Amniotic stem cell (primary cell): Measurements from ENCODE around the gene IL32.

Source experiments
- DNase-seq: peaks from one replicate; lab custom pipeline; 2025; lab: John Stamatoyannopoulos, UW

Gene IL32

DNA sequence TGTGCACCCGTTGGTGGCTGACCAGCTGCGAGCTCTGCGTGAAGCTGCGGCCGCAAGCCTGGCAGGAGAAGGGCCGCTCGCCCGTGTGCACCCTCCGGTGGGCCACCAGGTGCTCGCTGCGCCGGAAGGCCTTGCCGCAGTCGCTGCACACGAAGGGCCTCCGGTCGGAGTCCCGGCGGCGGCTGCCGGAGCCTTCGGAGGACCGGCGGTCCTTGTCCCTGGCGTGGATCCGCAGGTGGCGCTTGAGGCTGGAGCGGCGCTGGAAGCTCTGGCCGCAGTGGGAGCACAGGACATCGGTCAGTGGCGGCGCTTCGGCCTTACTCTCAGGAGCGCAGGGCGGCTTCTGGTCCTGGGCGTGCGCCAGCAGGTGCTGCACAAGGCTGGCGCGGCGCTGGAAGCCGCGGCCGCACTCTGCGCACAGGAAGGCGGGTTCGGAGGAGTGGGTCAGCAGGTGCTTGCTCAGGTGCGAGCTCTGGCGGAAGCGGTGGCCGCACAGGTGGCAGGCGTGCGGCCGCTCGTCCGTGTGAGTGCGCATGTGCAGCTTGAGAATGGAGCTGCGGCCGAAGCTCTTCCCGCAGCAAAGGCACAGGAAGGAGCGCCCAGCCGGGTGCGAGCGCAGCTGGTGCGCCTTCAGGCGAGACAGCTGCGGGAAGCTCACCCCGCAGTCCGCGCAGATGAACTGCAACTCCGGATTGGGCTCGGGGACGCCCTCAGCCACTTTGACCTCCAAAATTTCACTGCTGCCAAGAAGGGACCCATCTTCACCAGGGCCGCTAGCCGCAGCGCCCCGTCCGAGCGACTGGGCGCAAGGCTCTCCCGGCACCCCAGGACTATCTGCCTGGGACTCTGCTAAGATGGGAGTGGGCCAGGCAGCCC is 24.5 kb downstream of the IL32 start:
- no peak for DNase-seq

DNA sequence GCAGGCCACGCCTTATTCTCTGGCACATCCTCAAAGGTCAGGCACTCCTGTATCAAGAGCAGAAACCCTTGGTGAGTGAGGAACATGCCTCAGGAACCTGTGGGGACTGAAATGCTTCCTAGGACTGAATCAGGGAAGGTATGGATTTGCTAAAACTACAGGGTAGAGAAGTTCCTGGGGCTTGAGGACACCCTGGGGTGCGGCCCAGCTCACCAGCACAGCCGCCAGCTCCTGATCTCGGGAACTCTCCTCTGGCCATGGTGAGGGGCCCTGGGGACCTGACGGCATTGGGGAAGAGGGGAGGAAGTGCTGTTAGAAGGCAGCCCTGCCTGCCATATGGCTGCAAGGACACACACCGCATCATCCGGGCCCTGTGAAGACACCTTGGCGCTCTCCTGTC is 26.1 kb downstream of the IL32 start:
- no peak for DNase-seq

DNA sequence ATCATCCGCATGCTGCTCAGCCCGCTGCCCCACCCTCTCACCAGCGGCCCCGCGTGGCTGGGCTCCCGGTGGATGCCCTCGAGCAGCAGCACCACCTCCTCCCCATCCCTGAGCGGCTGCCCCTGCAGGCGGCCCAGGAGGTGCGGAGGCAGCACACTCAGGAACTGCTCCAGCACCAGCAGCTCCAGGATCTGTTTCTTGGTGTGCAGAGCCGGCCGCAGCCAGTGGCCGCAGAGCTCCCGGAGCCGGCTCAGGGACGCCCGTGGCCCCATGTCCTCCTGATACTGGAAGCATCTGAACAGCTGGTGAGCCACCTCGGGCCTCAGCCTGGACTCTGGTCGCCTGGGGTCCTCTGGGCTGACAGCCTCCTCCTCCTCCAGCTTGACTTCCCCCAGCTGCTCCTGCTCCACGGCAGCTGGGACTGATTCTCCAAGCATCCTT is 27.1 kb downstream of the IL32 start:
- no peak for DNase-seq

DNA sequence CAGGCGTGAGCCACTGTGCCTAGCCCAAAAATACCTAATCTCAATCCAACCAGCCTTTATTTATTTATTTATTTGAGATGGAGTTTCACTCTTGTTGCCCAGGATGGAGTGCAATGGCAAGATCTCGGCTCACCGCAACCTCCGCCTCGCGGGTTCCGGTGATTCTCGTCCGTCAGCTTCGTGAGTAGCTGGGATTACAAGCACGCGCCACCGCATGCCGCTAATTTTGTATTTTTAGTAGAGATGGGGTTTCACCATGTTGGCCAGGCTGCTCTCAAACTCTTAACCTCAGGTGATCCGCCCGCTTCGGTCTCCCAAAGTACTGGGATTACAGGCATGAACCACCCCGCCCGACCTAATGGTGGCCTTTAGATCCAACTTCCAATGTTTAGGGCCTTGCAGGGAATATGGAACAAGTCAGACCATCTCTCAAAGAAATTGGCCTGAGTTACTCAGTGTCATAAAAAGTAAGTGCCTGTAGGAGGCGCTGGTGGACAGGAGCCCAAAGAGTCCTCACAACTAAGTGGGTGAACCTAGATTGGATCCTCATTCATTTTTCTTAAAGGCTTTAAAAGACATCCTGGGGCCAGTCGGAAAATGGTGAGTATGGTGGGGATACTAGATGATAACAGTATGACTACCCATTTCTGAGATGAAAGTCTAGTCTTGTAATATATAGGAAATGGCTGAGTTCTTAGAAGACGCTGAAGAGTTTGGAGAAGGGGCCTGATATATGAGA is 29.0 kb downstream of the IL32 start:
- no peak for DNase-seq

- DNase-seq = no peak
Observed at GRCh38 chr16:3095869-3096268, 30.4 kb downstream of the IL32 start.

DNA sequence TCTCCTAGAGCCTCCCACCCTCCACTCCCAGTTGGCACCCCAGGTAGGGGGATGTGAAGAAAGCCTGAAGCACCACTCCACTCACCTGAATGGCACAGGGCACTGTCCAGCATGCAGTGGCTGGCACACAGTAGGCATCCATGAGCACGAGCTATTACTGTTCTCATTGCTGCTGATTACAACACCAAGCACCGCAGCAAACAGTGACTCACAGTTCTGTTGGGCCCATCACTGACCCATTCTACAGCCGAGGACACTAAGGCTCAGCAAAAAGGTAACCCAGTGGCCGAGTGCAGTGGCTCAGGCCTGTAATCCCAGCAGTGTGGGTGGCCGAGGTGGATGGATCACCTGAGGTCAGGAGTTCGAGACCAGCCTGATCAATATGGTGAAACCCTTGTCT is 30.9 kb downstream of the IL32 start:
- no peak for DNase-seq

DNA sequence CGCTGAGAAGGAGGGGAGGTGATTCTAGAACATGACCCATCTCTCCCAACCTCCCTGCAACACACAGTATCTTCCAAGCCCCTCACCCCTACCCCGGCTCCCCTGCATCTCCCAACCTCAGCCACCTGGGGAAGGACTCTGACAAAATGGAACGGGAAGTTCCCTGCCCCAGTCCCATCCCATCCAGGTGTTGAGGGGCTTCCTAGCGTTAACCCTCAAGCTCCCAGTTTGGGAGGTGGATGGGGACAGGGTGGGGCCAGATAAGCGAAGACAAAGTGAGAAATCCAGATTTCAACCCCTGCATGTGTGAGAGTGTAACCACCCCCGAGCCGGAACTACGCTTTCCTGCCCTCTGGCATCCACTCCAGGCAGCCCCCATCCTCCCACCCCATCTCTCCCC is 31.8 kb downstream of the IL32 start:
- no peak for DNase-seq

- DNase-seq = no peak
Observed at GRCh38 chr16:3098459-3099394, 33.3 kb downstream of the IL32 start, which contains the start of gene ZSCAN10. ZSCAN10 (minus strand) TSS chr16:3099294; CDS start chr16:3092937, 6,357 bp downstream.

DNA sequence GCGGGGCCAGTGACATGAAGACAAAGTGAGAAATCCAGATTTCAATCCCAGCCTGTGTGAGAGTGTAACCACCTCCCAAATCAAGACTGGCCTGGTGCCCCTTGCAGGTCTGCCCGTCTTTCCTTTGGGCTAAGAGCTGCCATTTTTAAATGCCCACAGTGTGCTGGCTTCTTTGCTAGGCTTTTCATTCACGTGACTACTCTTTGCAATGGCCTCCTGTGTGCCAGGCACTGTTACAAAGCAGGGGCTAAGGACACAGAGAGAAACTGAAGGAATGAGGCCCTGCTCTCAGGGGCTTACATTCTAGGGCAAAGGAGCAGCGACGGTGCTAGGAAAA is 33.9 kb downstream of the IL32 start:
- no peak for DNase-seq

GRCh38 chr16:3099732-3100499 is 34.5 kb downstream of the IL32 start:
- DNase-seq = peak; percentile 59

DNA sequence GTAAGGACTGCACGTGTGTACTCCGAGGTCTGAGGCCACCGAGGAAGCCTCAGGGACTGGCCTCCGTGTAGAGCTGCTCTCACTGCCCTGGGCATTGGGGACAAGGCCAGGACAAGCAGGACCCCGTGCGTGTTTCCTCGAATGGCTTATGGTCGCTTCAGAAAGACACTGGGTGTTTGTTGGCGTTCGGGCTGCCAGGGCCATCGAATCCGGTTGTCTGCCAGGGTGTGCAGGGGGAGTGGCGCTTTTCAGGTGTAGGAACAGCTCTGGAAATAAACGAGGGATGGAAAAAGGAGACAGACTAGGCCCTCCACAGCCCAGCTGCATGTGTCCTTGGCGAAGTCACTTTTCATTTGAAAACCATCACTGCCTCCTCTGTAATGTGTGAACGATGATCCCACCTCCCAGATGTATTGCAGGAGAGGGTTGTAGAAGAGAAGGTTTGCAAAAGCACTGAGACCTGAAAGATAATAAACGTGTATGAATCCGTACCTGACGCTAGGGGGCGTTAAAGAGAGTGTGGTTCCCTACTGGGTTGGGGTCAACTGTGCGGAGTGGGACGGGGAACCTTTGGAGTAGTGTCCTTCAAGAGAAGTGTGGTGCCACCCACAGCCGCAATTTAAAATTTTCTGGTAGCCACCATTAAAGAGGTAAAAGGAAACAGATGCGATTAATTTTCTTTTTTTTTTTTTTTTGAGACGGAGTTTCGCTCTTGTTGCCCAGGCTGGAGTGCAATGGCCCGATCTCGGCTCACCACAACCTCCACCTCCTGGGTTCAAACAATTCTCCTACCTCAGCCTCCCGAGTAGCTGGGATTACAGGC is 35.8 kb downstream of the IL32 start:
- DNase-seq = no peak

GRCh38 chr16:3101841-3102470 is 36.5 kb downstream of the IL32 start:
- no peak for DNase-seq

DNA sequence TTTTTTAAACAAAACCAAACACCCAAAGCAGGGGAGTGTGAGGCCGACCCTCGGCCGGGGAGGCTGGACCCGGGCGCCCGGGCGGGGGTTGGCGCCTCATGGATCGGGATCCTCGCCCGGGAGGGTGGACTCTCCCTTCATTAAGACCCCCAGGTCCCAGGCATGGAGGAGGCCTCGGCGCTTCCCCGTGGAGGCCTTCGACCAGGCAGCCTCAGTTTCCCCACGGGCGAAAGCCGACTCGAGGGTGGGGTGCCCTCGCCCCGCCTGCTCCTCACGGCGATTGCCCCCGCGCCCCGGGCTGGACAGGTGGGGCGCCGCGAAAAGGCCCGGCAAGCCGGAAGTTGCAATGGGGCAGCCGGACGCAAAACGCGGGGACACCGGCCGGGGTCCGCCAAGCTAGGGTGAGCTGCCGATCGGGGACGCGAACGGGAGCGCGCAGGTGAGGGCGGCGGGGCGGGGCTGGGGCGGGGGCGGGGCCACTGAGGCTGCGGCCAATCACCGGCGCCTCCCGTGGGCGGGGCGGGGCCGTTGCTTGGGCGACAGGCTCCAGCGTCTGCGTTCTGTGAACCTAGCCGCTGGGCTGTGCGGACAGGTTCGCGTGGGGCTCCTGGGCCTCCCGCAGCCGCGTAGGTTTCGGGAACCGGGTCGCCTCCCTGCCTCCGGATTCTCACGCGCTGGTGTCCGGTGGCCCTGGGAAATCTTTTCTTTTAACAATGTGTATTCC is 40.9 kb downstream of the IL32 start:
- peak; percentile 71 for DNase-seq

DNA sequence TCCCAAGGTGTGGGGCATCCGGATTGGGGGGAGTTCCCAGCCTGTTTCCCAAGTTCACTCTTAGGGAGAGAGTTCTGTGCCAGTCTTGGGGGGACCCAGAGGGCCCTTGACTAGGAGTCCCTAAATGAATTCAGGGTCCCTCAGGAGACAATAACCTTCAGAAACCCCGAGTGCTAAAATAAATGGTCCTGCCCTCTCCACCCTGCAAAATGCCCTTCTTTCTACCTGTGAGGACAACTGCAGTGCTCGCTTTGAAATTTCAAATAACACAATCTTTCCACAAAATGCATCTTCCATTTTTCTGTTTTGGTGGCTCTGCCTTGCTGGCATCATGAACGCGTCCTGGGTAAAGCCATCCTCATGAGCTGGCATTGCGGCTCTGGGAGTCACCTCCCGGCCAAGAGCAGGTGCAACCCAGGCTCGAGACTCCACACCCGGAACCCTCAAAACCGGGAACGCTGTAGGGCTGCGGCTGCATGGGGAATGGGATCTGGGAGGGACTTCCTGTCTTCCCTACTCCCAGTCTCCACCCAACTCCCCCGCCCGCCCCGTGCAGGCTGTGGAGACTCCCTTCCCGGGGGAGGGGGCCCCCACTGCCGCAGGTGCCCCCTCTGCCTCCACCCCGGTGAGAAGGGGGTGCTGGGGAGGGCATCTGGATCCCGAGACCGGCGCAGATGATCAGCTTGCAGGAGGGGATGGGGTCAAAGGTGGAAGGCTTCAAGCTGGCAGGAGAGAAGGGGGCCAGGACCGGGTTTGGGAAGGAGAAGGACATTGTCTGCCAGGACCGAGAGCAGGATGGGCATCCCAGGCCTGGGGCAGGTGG is 46.8 kb downstream of the IL32 start, which contains the start of gene ZNF205:
Gene ZNF205 (plus strand): TSS at position 529 of the 823 bp plus-strand sequence. CDS start 845 bp downstream, outside the sequence.
- DNase-seq = peak; percentile 36

DNA sequence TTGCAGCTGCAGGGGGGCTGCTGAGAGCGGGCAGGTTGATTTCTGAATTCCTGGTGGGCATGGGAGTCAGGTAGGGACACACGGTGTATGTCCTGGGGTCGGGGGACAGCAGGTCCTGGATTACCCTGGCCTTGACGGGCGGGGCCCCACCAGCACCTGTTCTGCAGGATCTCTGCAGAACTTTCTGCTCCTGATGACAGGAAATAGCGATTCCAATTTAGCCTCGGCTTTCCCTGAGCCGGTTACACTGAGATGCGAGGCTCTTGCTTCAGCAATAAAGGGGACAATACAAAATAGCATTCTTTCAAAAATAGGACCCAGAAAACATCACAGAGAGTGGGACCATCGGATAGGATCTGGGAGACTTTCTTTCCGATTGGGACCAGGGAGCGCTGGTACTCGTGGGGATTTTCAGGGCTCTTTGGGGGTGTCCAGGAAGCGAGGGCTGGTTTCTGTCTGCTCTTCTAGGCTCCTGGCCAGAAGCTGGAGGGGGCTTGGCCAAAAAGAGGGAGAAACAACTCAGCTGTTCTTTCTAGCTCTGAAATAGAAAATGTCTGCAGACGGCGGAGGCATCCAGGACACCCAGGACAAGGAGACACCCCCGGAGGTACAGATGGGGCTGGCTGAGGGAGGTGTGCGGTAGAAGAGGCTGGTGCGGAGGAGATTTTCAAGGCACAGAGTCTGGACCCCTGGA is 47.6 kb downstream of the IL32 start:
- no peak for DNase-seq

DNA sequence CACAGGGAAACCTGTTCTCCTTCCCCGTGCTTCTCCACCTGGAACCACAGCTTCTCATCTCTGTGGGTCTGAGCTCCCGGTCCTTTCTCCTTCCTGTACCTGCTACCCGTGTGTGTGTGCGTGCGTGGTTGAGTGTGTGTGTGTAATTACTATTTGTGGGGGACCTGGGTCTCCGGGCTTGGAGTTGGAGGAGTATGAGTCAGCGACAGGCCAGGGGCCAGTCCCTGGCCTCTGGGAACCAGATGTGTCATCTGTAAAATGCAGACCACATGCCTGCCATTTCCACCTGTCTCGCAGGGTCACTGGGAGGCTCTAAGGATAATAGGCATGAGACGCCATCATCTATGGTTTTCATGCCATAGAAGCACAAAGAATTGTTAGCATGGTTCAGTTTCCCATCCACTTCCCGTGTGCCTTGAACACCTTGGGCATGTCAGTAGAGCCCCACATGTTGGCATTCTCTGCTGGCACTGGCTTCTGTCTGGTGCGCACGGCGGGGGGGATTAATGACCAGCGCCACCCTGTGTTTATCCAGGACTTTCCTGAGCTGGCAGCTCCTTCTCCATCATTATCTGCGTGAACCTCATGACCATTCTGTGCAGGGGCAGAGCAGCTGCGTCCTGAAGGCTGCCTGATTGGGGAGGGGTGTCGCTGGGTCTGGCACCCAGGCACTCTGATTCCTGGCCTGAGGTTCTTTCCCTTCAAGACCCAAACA is 48.5 kb downstream of the IL32 start:
- DNase-seq = no peak

DNA sequence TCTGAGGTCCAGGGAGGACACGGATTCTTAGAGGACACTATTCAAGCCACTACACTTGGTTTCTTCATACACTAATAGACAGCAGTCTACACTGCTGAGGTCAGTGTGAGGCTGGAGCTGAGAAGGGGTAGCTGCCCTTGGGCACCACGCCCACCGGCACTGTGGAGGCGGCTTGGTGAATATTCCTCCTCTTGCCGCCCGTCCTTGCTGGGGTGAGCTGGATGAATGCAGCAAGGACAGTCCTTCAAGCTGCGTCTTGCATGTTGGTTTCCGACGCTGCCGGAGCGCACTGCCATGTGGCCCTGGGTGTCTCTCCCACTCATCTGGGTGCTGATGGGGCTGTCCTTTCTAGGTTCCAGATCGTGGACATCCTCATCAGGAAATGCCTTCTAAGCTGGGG is 49.6 kb downstream of the IL32 start:
- no peak for DNase-seq
